Stomach (tissue), 9 donors: ENCODE measurements around the gene OLFML1. TPM values are rescaled to one million over a fixed set of nuclear protein-coding genes. Genes with fewer than 3 reads are reported as not detected.

Experiments used
- DNase-seq, 2 donors: peaks; one replicate each; pipeline versions ENCODE4 v3.0.0 to v3.0.0-alpha.2; 2013 to 2019
- H3K27ac ChIP-seq, 5 donors: fragments of 200-600 bp in 4 of 5; sonication (generic) in 4 of 5; one replicate each; pipeline ENCODE4 v1.5.1; 2013 to 2019; ENCODE audit warnings: mild to moderate bottlenecking in 1 of 5, moderate library complexity in 1 of 5
- H3K27me3 ChIP-seq, 3 donors: fragments of 200-600 bp; sonication (generic); one replicate each; pipeline ENCODE4 v1.5.1; 2017 to 2019; ENCODE audit warnings: mixed run types in 1 of 3
- H3K36me3 ChIP-seq, 4 donors: fragments of 200-600 bp; sonication (generic); 1 replicate in 3 of 4; 2 replicates in 1 of 4; pipeline ENCODE4 v1.5.1; 2016 to 2019
- H3K4me1 ChIP-seq, 4 donors: fragments of 200-600 bp; sonication (generic); one replicate each; pipeline ENCODE4 v1.5.1; 2016 to 2019
- H3K4me3 ChIP-seq, 4 donors: fragments of 200-600 bp; sonication (generic) in 3 of 4; one replicate each; pipeline ENCODE4 v1.5.1; 2016 to 2019; ENCODE audit warnings: mild to moderate bottlenecking in 1 of 4
- H3K9me3 ChIP-seq, 4 donors: fragments of 200-600 bp; sonication (generic); one replicate each; pipeline ENCODE4 v1.5.1; 2016 to 2019
- EP300 ChIP-seq: sonication (generic); formaldehyde crosslinking; IDR thresholded peaks from one replicate; pipeline ENCODE4 v1.6.1; 2017; ENCODE audit warnings: antibody characterized with exemption
- POLR2A ChIP-seq, 4 donors: fragments of 450-650 bp; IDR thresholded peaks; one replicate each; pipeline ENCODE4 v1.6.1; 2016; ENCODE audit warnings: antibody characterized with exemption in 4 of 4, control low read depth in 2 of 4, mild to moderate bottlenecking in 1 of 4, moderate library complexity in 1 of 4
- POLR2AphosphoS5 ChIP-seq, 3 donors: sonication (generic); formaldehyde crosslinking; IDR thresholded peaks; one replicate each; pipeline ENCODE4 v1.6.1; 2016; ENCODE audit warnings: antibody characterized with exemption in 3 of 3
- WGBS, 5 donors: extraction: QIAGEN DNeasy Blood & Tissue Kit in 3 of 5; methylation state at CpG; one replicate each; pipeline versions ENCODE4 v1.1.5 to v1.1.7; 2013 to 2018; 5-methylcytosine and 5-hydroxymethylcytosine counted together
- intact Hi-C: fragments of 100-400 bp; cut with DNase I; formaldehyde crosslinking; loops from one replicate; pipeline ENCODE4 v1.15.1; 2023; ENCODE audit warnings: low total_unique reads
- polyA plus RNA-seq, 3 donors: library from polyadenylated mRNA; stranded (reverse); fragments of 200-250 nt; gene quantifications; one replicate each; pipeline ENCODE4 v1.2.3, GENCODE V29; 2013
- total RNA-seq, 5 donors: library from RNA; depleted of rRNA; stranded (reverse); fragments of >200 nt; gene quantifications; one replicate each; pipeline versions ENCODE4 v1.1.0 to v1.2.3, GENCODE V29; 2014 to 2016
- TF ChIP-seq, protein P1 (sequence below), 7 experiments: fragments of 450-650 bp in 4 of 7; fragments of 200-600 bp in 3 of 7; sonication (generic) in 3 of 7; IDR thresholded peaks; one replicate each; pipeline ENCODE4 v1.5.1; 2016 to 2019; ENCODE audit warnings: antibody characterized with exemption in 7 of 7, control low read depth in 2 of 7, mild to moderate bottlenecking in 1 of 7
- donor health status: healthy with polysubstance abuse.
- donor health status: Bipolar disorder and iron deficiency.
- donor health status: healthy.

Gene OLFML1
- total and polyA plus RNA-seq, 8 donors: 0.90 to 14.9 (median 2.6) TPM; not detected in 3

DNA sequence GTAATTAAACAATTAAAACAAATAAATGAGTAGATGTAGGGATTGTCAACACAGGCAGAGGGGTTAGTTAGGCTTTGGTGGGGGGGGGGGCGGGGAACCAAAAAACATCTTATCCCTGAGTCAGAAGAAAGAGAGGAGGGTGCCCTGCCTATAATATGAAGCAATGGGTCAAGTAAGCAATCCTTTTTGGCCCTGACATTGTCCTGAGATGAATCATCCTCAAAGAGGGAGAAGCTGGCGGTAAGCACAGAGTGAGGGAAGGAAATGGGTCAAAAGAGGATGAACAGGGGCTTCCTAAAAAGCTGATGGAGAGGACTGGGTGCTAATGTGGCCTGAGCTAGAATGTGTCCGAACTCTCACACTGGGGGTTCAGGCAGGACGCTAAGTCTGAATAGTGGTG lies 4.7 kb downstream of the OLFML1 start:
- H3K27me3 ChIP-seq: no peaks in the 10 kb centered on the region
- intact Hi-C loops: no loop called here
- peaks cover 0 to 10% (median 3%) of the 10 kb centered on the region in 4 donors for H3K4me1 ChIP-seq
- H3K9me3 ChIP-seq: no peaks in the 10 kb centered on the region
- peak overlapping the region in 1 of 5 donors; percentile 32 for H3K27ac ChIP-seq
- TF ChIP-seq POLR2A (IDR thresholded peaks at IDR 0.05) (no peak), POLR2AphosphoS5 (IDR thresholded peaks at IDR 0.05) (no peak), EP300 (no peak)
- TF ChIP-seq, protein P1, sequence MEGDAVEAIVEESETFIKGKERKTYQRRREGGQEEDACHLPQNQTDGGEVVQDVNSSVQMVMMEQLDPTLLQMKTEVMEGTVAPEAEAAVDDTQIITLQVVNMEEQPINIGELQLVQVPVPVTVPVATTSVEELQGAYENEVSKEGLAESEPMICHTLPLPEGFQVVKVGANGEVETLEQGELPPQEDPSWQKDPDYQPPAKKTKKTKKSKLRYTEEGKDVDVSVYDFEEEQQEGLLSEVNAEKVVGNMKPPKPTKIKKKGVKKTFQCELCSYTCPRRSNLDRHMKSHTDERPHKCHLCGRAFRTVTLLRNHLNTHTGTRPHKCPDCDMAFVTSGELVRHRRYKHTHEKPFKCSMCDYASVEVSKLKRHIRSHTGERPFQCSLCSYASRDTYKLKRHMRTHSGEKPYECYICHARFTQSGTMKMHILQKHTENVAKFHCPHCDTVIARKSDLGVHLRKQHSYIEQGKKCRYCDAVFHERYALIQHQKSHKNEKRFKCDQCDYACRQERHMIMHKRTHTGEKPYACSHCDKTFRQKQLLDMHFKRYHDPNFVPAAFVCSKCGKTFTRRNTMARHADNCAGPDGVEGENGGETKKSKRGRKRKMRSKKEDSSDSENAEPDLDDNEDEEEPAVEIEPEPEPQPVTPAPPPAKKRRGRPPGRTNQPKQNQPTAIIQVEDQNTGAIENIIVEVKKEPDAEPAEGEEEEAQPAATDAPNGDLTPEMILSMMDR (IDR thresholded peaks at IDR 0.05): no peak
- WGBS, 5 donors: 76 to 91% (median 87%) methylated on average over 4 of the region's 4 CpGs
- peaks cover 0 to 4% (median 0%) of the 10 kb centered on the region in 4 donors for H3K36me3 ChIP-seq
- H3K4me3 ChIP-seq: no peak overlapping the region
- DNase-seq: no peak

DNA sequence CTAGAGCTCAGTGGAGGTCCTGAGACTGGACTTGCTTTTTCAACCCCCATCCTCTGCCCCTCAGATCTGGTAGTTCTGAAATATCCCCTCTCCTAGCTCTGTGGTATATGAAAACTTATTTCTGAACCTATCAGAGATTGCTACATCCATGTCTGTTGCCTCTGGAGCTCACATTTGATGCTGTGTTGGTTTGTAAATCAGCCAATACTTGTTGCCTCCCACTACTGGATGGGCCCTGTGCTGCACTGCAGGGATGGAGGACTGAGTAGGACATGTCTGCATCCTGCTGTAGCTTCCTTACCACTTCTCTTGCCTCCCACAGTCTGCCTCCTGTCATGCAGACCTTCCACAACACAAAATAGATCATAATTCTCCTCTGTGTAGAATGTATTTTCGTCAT lies 5.2 kb downstream of the OLFML1 start:
- no peak overlapping the region for H3K4me3 ChIP-seq
- peak overlapping the region in 1 of 5 donors; percentile 32 for H3K27ac ChIP-seq
- no peak for DNase-seq
- H3K4me1 ChIP-seq: peaks cover 0 to 10% (median 3%) of the 10 kb centered on the region in 4 donors
- peaks cover 0 to 4% (median 0%) of the 10 kb centered on the region in 4 donors for H3K36me3 ChIP-seq
- intact Hi-C loops: no loop called here
- TF ChIP-seq POLR2A (IDR thresholded peaks at IDR 0.05): no peak
- no peak for TF ChIP-seq EP300
- TF ChIP-seq, protein P1 (IDR thresholded peaks at IDR 0.05): no peak
- TF ChIP-seq POLR2AphosphoS5 (IDR thresholded peaks at IDR 0.05): no peak
- H3K27me3 ChIP-seq: no peaks in the 10 kb centered on the region
- no peaks in the 10 kb centered on the region for H3K9me3 ChIP-seq
- 67 to 91% (median 89%) methylated on average over 1 of the region's 1 CpG for WGBS, 5 donors

DNA sequence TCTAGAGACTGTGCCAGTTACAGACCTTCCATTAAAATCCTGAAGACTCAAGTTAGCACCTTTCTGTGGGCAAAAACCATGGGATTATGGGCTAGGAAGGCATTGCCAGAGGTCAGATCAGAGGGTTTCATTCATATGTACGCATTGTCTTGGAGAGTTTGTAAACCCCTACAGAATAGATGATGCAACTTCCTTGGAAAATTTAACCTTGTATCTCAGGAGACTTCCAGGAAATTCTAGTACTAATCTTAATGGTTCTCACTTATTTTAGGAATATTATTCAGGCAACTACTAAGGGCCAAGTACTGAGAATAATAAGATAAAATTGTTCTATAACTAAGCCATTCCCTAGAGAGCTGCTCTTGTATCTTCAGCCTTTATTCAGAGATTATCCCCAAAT lies 6.9 kb downstream of the OLFML1 start:
- Histone ChIP-seq H3K4me3 (no peak overlapping the region), H3K27ac (no peak overlapping the region), H3K27me3 (no peaks in the 10 kb centered on the region), H3K9me3 (no peaks in the 10 kb centered on the region), H3K36me3 (peaks cover 0 to 9% (median 0%) of the 10 kb centered on the region in 4 donors), H3K4me1 (peaks cover 0 to 10% (median 3%) of the 10 kb centered on the region in 4 donors)
- TF ChIP-seq POLR2A (IDR thresholded peaks at IDR 0.05) (no peak), EP300 (no peak), POLR2AphosphoS5 (IDR thresholded peaks at IDR 0.05) (no peak)
- TF ChIP-seq, protein P1 (IDR thresholded peaks at IDR 0.05): no peak
- intact Hi-C loops: no loop called here
- DNase-seq: no peak
- WGBS, 5 donors: 75 to 100% (median 87%) methylated on average over 1 of the region's 1 CpG

DNA sequence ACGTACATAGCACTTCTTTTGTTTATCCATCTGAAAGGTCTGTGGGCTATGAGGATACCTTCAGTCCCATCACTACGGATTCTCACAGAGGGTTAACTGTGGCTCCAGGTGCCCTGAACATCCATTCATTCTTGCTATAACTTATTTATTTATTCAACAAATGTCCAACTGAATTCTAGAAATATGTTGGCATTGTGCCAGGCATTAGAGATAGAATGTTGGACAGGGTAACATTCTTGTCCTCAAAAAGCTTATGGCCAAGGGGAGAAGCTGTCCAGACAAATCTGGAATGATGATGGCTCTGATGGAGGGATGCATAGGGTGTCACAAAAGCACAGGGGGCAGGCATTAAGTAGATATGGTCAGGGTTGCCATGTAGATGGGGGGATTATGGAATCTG lies 8.4 kb downstream of the OLFML1 start:
- Histone ChIP-seq H3K4me1 (peaks cover 0 to 10% (median 3%) of the 10 kb centered on the region in 4 donors), H3K9me3 (no peaks in the 10 kb centered on the region), H3K4me3 (no peak overlapping the region), H3K27me3 (no peaks in the 10 kb centered on the region), H3K36me3 (peaks cover 0 to 9% (median 0%) of the 10 kb centered on the region in 4 donors), H3K27ac (no peak overlapping the region)
- no peak for TF ChIP-seq EP300
- TF ChIP-seq, protein P1 (IDR thresholded peaks at IDR 0.05): no peak
- intact Hi-C loops: no loop called here
- DNase-seq: no peak
- 75 to 88% (median 82%) methylated on average over 2 of the region's 2 CpGs for WGBS, 5 donors
